ENCODE measurements around the gene PCDHGA10. TPM values are rescaled to one million over a fixed set of nuclear protein-coding genes. Genes with fewer than 3 reads are reported as not detected.
"Not testable (repeated sequence)": the region's sequence is repeated elsewhere in the genome, so short reads cannot be mapped to it uniquely, and the experiment has no call there.

The PCDHGA10 gene
- total RNA-seq, 1 donor from 2014 or later, result 12.4 TPM

DNA sequence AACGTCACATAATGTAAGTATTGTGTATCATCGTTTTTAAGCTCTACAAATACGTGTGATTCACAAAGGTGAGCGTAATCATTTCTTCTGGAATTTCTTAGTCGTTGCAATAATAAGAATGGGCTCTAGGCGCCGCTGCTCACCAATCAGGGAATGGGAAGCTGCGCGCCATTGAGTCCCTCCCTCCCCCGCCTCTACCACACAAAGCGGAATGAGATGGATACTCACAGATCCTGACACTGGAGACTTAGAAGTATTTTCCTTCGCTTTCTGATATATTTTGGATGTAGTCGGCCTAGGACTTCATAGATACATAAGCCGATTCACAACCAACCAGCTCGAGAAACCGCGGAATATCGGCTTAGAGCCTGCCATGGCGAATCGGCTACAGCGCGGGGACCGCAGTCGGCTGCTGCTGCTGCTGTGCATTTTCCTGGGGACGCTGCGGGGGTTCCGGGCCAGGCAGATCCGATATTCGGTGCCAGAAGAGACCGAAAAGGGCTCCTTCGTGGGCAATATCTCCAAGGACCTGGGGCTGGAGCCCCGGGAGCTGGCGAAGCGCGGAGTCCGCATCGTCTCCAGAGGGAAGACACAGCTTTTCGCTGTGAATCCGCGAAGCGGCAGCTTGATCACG is 8.2 kb downstream of the PCDHGA10 start, which contains the start of gene PCDHGA11:
PCDHGA11 (plus strand) TSS at position 197 of the 634 bp plus-strand sequence; CDS start at position 374, 177 bp downstream.
- no peak for DNase-seq (ENCODE audit: extremely low read depth, low read depth, low spot score)

- DNase-seq (ENCODE audit: extremely low read depth, low read depth, low spot score), result no peak
Measured at GRCh38 chr5:141421489-141421855, 8.7 kb downstream of the PCDHGA10 start.

DNA sequence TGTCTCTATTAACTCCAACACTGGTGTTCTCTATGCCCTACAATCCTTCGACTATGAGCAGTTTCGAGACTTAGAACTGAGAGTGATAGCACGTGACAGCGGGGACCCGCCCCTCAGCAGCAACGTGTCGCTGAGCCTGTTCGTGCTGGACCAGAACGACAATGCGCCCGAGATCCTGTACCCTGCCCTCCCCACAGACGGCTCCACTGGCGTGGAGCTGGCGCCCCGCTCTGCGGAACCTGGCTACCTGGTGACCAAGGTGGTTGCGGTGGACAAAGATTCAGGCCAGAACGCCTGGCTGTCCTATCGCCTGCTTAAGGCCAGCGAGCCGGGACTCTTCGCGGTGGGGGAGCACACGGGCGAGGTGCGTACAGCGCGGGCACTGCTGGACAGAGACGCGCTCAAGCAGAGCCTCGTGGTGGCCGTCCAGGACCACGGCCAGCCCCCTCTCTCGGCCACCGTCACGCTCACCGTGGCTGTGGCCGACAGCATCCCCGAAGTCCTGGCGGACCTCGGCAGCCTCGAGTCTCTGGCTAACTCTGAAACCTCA is 10.0 kb downstream of the PCDHGA10 start:
- DNase-seq (ENCODE audit: extremely low read depth, low read depth, low spot score), result no peak

- no peak for DNase-seq (ENCODE audit: extremely low read depth, low read depth, low spot score)
Measured at GRCh38 chr5:141427783-141428426, 15.1 kb downstream of the PCDHGA10 start.

GRCh38 chr5:141430332-141431113 is 17.7 kb downstream of the PCDHGA10 start, which contains the start of gene PCDHGA12:
TSS of gene PCDHGA12 (plus strand) at chr5:141430507. CDS start at chr5:141430760, 253 bp downstream.
- DNase-seq (ENCODE audit: extremely low read depth, low read depth, low spot score), result no peak

- DNase-seq (ENCODE audit: extremely low read depth, low read depth, low spot score), result no peak
Measured at GRCh38 chr5:141431286-141431685, 18.5 kb downstream of the PCDHGA10 start.

DNA sequence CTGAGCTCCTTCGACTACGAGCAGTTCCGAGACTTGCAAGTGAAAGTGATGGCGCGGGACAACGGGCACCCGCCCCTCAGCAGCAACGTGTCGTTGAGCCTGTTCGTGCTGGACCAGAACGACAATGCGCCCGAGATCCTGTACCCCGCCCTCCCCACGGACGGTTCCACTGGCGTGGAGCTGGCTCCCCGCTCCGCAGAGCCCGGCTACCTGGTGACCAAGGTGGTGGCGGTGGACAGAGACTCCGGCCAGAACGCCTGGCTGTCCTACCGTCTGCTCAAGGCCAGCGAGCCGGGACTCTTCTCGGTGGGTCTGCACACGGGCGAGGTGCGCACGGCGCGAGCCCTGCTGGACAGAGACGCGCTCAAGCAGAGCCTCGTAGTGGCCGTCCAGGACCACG is 19.5 kb downstream of the PCDHGA10 start:
- not testable (repeated sequence) for DNase-seq (ENCODE audit: extremely low read depth, low read depth, low spot score)

DNA sequence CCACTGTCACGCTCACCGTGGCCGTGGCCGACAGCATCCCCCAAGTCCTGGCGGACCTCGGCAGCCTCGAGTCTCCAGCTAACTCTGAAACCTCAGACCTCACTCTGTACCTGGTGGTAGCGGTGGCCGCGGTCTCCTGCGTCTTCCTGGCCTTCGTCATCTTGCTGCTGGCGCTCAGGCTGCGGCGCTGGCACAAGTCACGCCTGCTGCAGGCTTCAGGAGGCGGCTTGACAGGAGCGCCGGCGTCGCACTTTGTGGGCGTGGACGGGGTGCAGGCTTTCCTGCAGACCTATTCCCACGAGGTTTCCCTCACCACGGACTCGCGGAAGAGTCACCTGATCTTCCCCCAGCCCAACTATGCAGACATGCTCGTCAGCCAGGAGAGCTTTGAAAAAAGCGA is 19.9 kb downstream of the PCDHGA10 start:
- DNase-seq (ENCODE audit: extremely low read depth, low read depth, low spot score), result not testable (repeated sequence)

DNA sequence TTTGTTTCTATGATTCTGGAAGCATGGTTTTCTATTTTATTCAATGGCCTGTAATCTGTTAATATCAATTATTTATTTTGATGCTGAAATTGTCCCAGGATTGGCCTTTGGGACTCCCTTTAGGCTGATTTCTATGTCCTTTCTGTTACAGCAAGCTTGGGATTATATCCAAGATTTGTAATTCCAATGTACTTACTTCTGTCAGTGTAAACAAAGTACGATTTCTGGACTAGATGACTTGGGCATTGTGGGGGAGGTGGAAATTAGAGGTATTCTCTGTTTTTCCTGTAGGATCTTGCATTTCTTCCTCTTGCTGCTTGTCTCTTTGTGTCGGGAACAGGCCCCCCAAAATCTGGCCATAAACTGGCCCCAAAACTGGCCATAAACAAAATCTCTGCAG is 21.2 kb downstream of the PCDHGA10 start:
- DNase-seq (ENCODE audit: extremely low read depth, low read depth, low spot score), result no peak

GRCh38 chr5:141437221-141437620 is 24.4 kb downstream of the PCDHGA10 start:
- DNase-seq (ENCODE audit: extremely low read depth, low read depth, low spot score), result no peak

DNA sequence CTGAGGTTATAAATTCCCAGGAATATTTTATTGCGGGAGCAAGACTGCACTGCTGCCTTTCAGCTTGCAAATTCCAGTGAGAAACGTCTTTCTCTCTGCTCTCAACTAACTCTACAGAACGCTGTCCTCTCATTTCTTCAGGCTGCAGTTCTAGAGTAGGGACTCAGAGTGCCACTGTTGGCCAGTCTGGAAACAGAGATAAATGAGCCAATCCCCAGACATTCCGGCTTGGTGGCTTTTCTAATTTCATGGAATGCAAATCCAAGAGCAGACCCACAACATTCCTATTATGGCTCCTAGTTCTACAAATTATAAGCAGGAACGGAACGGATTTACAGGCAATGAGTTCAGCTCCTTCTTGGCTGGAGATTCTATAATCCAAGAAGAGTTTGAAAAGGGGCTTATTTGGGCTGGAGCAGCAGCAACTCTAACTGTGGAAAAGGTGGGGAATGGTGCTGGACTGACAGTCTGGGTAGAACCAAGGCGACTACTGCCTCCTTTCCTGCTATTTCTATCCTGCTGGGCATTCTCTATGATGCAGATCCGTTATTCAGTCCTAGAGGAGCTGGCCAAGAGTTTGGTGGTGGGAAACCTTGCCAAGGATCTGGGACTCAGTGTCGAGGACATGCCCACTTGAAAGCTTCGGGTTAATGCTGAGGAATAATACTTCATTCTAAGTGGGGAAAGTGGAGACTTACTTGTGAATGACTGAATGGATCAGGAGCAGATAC is 26.8 kb downstream of the PCDHGA10 start:
- no peak for DNase-seq (ENCODE audit: extremely low read depth, low read depth, low spot score)

DNA sequence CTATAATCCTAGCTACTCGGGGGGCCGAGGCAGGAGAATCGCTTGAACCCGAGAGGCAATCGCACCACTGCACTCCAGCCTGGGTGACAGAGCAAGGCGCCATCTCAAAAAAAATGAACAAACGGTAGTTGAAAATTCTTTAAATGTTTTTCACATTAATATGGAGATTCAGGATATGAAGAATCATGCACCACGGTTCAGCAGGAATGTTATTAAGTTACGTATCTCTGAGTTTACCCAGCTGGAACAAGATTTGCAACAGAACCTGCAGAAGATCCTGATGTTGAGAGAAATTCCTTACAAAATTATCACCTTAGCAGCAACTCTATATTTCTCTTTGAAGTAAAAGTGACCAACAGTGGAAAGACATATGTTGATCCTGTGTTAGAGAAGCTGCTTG is 27.6 kb downstream of the PCDHGA10 start:
- no peak for DNase-seq (ENCODE audit: extremely low read depth, low read depth, low spot score)

DNA sequence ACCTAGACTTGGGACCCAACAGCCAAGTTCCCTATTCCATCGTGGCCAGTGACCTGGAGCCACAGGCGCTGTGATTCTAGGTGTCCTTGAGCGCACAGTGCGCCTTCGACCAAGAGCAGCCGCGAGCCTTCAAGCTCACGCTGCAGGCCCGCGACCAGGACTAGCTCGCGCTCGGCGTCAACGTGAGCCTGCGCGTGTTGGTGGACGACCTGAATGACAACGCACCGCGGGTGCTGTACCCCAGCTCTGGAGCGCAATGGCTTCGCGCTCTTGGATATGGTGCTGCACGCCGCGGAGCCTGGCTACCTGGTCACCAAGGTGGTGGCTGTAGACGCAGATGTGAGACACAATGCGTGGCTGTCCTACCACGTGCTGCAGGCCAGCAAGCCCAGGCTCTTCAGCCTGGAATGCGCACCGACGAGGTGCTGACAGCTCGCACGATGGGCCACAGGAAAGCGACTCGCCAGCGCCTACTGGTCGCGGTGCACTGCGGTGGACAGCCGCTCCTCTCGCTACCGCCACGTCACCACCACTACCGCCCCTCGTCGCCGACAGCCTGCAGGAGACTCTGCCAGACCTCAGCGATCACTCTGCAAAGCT is 28.9 kb downstream of the PCDHGA10 start:
- DNase-seq (ENCODE audit: extremely low read depth, low read depth, low spot score), result no peak

GRCh38 chr5:141465351-141465750 is 52.6 kb downstream of the PCDHGA10 start:
- no peak for DNase-seq (ENCODE audit: extremely low read depth, low read depth, low spot score)

Other genes starting within 250 kb of the PCDHGA10 start
- 1.6 and 2.4 TPM in 2 replicates for gene PCDHB7, start 240.3 kb upstream of the PCDHGA10 start, total RNA-seq
- 0.34 and 0.88 TPM in 2 replicates for gene PCDHB8, start 235.2 kb upstream of the PCDHGA10 start, total RNA-seq
- 0.05 and 1.1 TPM in 2 replicates for gene PCDHB16, start 230.6 kb upstream of the PCDHGA10 start, total RNA-seq
- gene PCDHB9, start 225.8 kb upstream of the PCDHGA10 start, total RNA-seq, result 0.15 and 0.41 TPM in 2 replicates
- 1.1 and 1.3 TPM in 2 replicates for gene PCDHB10, start 220.6 kb upstream of the PCDHGA10 start, total RNA-seq
- 0.58 and 1.5 TPM in 2 replicates for gene PCDHB11, start 213.4 kb upstream of the PCDHGA10 start, total RNA-seq
- 0.19 and 0.58 TPM in 2 replicates for gene PCDHB12, start 204.3 kb upstream of the PCDHGA10 start, total RNA-seq
- gene PCDHB13, start 199.1 kb upstream of the PCDHGA10 start, total RNA-seq, result 1.8 and 3.0 TPM in 2 replicates
- 1.6 and 6.7 TPM in 2 replicates for gene PCDHB14, start 189.6 kb upstream of the PCDHGA10 start, total RNA-seq
- 0.97 and 1.7 TPM in 2 replicates for gene PCDHB15, start 167.6 kb upstream of the PCDHGA10 start, total RNA-seq
- gene SLC25A2, start 108.9 kb upstream of the PCDHGA10 start, total RNA-seq, result 0.76 TPM in 1 of 2 replicates, not detected in the other
- 51.0 and 52.6 TPM in 2 replicates for gene TAF7, start 92.2 kb upstream of the PCDHGA10 start, total RNA-seq
- 0.39 and 1.2 TPM in 2 replicates for gene PCDHGA1, start 82.5 kb upstream of the PCDHGA10 start, total RNA-seq
- gene PCDHGA2, start 74.2 kb upstream of the PCDHGA10 start, total RNA-seq, result 2.6 and 4.1 TPM in 2 replicates
- 1.6 and 4.0 TPM in 2 replicates for gene PCDHGA3, start 69.2 kb upstream of the PCDHGA10 start, total RNA-seq
- 0.82 and 2.3 TPM in 2 replicates for gene PCDHGB1, start 62.9 kb upstream of the PCDHGA10 start, total RNA-seq
- gene PCDHGA4, start 58.0 kb upstream of the PCDHGA10 start, total RNA-seq, result 5.7 and 9.2 TPM in 2 replicates
- gene PCDHGB2, start 53.0 kb upstream of the PCDHGA10 start, total RNA-seq, result 3.8 and 4.7 TPM in 2 replicates
- gene PCDHGA5, start 48.8 kb upstream of the PCDHGA10 start, total RNA-seq, result 0.82 and 2.1 TPM in 2 replicates
- 2.6 and 5.5 TPM in 2 replicates for gene PCDHGB3, start 42.7 kb upstream of the PCDHGA10 start, total RNA-seq
- gene PCDHGA6, start 39.1 kb upstream of the PCDHGA10 start, total RNA-seq, result 4.5 and 6.6 TPM in 2 replicates
- gene PCDHGA7, start 30.2 kb upstream of the PCDHGA10 start, total RNA-seq, result 3.6 and 5.3 TPM in 2 replicates
- gene PCDHGB4, start 25.3 kb upstream of the PCDHGA10 start, total RNA-seq, result 11.1 and 19.5 TPM in 2 replicates
- gene PCDHGA8, start 20.4 kb upstream of the PCDHGA10 start, total RNA-seq, result 0.92 and 2.3 TPM in 2 replicates
- 17.5 and 27.2 TPM in 2 replicates for gene PCDHGB5, start 15.0 kb upstream of the PCDHGA10 start, total RNA-seq
- 3.3 and 4.5 TPM in 2 replicates for gene PCDHGA9, start 10.2 kb upstream of the PCDHGA10 start, total RNA-seq
- gene PCDHGB6, start 5.0 kb upstream of the PCDHGA10 start, total RNA-seq, result 1.8 and 6.2 TPM in 2 replicates
- gene PCDHGB7, start 4.7 kb downstream of the PCDHGA10 start, total RNA-seq, result 14.1 and 23.4 TPM in 2 replicates
- gene PCDHGA11, start 8.1 kb downstream of the PCDHGA10 start, total RNA-seq, result 12.3 and 17.5 TPM in 2 replicates
- gene PCDHGA12, start 17.5 kb downstream of the PCDHGA10 start, total RNA-seq, result 10.5 and 23.0 TPM in 2 replicates
- 24.3 and 43.0 TPM in 2 replicates for gene PCDHGC3, start 63.0 kb downstream of the PCDHGA10 start, total RNA-seq
- gene PCDHGC4, start 72.0 kb downstream of the PCDHGA10 start, total RNA-seq, result 0.44 and 2.5 TPM in 2 replicates
- 0.24 and 2.5 TPM in 2 replicates for gene PCDHGC5, start 76.1 kb downstream of the PCDHGA10 start, total RNA-seq
- gene DIAPH1, start 206.0 kb downstream of the PCDHGA10 start, total RNA-seq, result 78.6 and 94.1 TPM in 2 replicates
- 30.9 and 43.3 TPM in 2 replicates for gene HDAC3, start 223.9 kb downstream of the PCDHGA10 start, total RNA-seq
- 8.5 and 12.2 TPM in 2 replicates for gene RELL2, start 224.0 kb downstream of the PCDHGA10 start, total RNA-seq
- gene FCHSD1, start 238.4 kb downstream of the PCDHGA10 start, total RNA-seq, result 29.3 and 31.8 TPM in 2 replicates

Data from glomerular endothelial cell (primary cell).